Breast epithelium (tissue), 3 donors: Measurements from ENCODE around the gene PALLD.

ENCODE experiments used
- POLR2A ChIP-seq: fragments of 450-650 bp; IDR thresholded peaks from one replicate; pipeline ENCODE4 v1.6.1; 2016; ENCODE audit warnings: antibody characterized with exemption, mild to moderate bottlenecking, moderate library complexity
- POLR2AphosphoS5 ChIP-seq, 3 donors: sonication (generic); formaldehyde crosslinking; IDR thresholded peaks; one replicate each; pipeline ENCODE4 v1.6.1; 2017; ENCODE audit warnings: antibody characterized with exemption in 3 of 3
- TF ChIP-seq, protein P1 (sequence below), 3 donors: fragments of 450-650 bp; IDR thresholded peaks; one replicate each; pipeline ENCODE4 v1.5.1; 2016 to 2017; ENCODE audit warnings: antibody characterized with exemption in 3 of 3, mild to moderate bottlenecking in 3 of 3, moderate library complexity in 3 of 3

DNA sequence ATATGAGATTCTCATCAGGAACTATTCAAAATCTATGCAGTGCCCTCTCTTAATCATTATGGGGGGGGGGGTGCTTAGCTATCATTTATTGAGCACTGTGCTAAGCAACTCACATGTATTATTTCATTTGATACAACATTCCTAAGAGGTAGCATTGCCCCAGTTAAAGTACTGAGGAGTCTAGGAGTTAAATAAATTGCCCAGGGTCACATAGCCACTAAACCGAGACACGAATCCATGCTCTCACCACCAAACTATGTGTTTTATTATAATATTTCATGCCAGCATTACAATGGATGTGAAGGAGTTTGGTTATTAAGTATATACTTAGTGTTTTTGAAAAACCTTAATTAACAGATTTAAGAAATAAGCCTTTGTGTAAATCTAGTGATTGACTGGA is 381.8 kb downstream of the PALLD start:
- TF ChIP-seq, protein P1, sequence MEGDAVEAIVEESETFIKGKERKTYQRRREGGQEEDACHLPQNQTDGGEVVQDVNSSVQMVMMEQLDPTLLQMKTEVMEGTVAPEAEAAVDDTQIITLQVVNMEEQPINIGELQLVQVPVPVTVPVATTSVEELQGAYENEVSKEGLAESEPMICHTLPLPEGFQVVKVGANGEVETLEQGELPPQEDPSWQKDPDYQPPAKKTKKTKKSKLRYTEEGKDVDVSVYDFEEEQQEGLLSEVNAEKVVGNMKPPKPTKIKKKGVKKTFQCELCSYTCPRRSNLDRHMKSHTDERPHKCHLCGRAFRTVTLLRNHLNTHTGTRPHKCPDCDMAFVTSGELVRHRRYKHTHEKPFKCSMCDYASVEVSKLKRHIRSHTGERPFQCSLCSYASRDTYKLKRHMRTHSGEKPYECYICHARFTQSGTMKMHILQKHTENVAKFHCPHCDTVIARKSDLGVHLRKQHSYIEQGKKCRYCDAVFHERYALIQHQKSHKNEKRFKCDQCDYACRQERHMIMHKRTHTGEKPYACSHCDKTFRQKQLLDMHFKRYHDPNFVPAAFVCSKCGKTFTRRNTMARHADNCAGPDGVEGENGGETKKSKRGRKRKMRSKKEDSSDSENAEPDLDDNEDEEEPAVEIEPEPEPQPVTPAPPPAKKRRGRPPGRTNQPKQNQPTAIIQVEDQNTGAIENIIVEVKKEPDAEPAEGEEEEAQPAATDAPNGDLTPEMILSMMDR (IDR thresholded peaks at IDR 0.05), result no peak
- TF ChIP-seq POLR2A (no peak), POLR2AphosphoS5 (IDR thresholded peaks at IDR 0.05) (no peak)
